HepG2 (cell line): ENCODE results near the gene NRN1. TPM values are rescaled to one million over a fixed set of nuclear protein-coding genes. Genes with fewer than 3 reads are reported as not detected.

Experiments
- ATAC-seq: fragments of 200-7000 bp; cut with Tn5 transposase; 3 replicates; pipeline ENCODE4 v1.9.1; 2020; ENCODE audit warnings: mild to moderate bottlenecking, moderate library complexity
- BruUV-seq: library from RNA; stranded (reverse); fragments of 400-500 nt; replicated peaks from 2 replicates; lab custom pipeline; 2021; lab: Mats Ljungman, UMichigan
- CTCF ChIA-PET: fragments of 300-600 bp; formaldehyde crosslinking; extraction: SDS; loops from one replicate; lab custom pipeline; 2021; ENCODE audit warnings: low total read pairs, inconsistent platforms, low intra/inter-chr PET ratio; lab: Yijun Ruan, JAX
- POLR2A ChIA-PET: fragments of 350-600 bp; sonication (Branson Sonifier 250); formaldehyde crosslinking; loops from one replicate; lab custom pipeline; 2020; ENCODE audit warnings: antibody characterized with exemption, inconsistent platforms; lab: Yijun Ruan, JAX
- DNase-seq: peaks from one replicate; pipeline ENCODE4 v3.0.0-alpha.2; 2015; ENCODE audit warnings: low spot score
- FAIRE-seq: peaks from 3 replicates; lab custom pipeline; 2011; peaks lifted over from hg19 to GRCh38; lab: Jason Lieb, UNC
- H2AFZ ChIP-seq: one replicate; pipeline ENCODE4 v1.6.1; 2011; ENCODE audit warnings: low read length, inconsistent platforms
- H3K27ac ChIP-seq: fragments of 300-600 bp; 3 replicates; pipeline ENCODE4 v1.8.0; 2011; ENCODE audit warnings: mixed run types, mild to moderate bottlenecking, mixed read lengths, low read length, inconsistent platforms; ENCODE audit not compliant: insufficient read depth; ENCODE audit errors: extremely low read length
- H3K27me3 ChIP-seq, 2 experiments: fragments of 200-600 bp in 1 of 2; 2 replicates in 1 of 2; 3 replicates in 1 of 2; pipeline versions ENCODE4 v1.6.0 to v1.8.0; 2011; ENCODE audit warnings: low read length in 2 of 2, mild to moderate bottlenecking in 2 of 2, moderate library complexity in 2 of 2, inconsistent platforms in 1 of 2; ENCODE audit not compliant: insufficient read depth in 2 of 2, control insufficient read depth in 1 of 2
- H3K36me3 ChIP-seq, 2 experiments: fragments of 200-600 bp in 1 of 2; replicated peaks in 1 of 2; 2 replicates in 1 of 2; 3 replicates in 1 of 2; pipeline versions ENCODE4 v1.5.1 to v1.8.0; 2011; ENCODE audit warnings: low read length in 2 of 2, inconsistent platforms in 1 of 2; ENCODE audit not compliant: insufficient read depth in 2 of 2, control insufficient read depth in 1 of 2
- H3K4me1 ChIP-seq: 2 replicates; pipeline ENCODE4 v1.5.1; 2012; ENCODE audit warnings: low read length, inconsistent platforms; ENCODE audit not compliant: insufficient read depth
- H3K4me2 ChIP-seq: 2 replicates; pipeline ENCODE4 v1.6.0; 2011; ENCODE audit warnings: low read depth, low read length, inconsistent platforms
- H3K4me3 ChIP-seq, 3 experiments: fragments of 200-600 bp in 1 of 3; sonication (generic), shearing (Covaris generic) in 1 of 3; replicated peaks in 1 of 3; 2 replicates each; pipeline ENCODE4 v1.5.1; 2011 to 2016; ENCODE audit warnings: low read length in 3 of 3, inconsistent platforms in 2 of 3, low read depth in 2 of 3, mild to moderate bottlenecking in 2 of 3, control low read depth in 1 of 3, mixed read lengths in 1 of 3; ENCODE audit not compliant: insufficient read depth in 1 of 3
- H3K79me2 ChIP-seq: one replicate; pipeline ENCODE4 v1.6.1; 2011; ENCODE audit warnings: low read length, inconsistent platforms; ENCODE audit not compliant: insufficient read depth
- H3K9ac ChIP-seq: 2 replicates; pipeline ENCODE4 v1.6.0; 2011; ENCODE audit warnings: mild to moderate bottlenecking, low read depth, low read length, inconsistent platforms; ENCODE audit not compliant: insufficient read depth
- H3K9me3 ChIP-seq: 2 replicates; pipeline ENCODE4 v1.5.1; 2012; ENCODE audit warnings: mild to moderate bottlenecking, low read length
- H4K20me1 ChIP-seq: 2 replicates; pipeline ENCODE4 v1.6.0; 2011; ENCODE audit warnings: inconsistent platforms, mild to moderate bottlenecking, low read length, moderate library complexity; ENCODE audit not compliant: insufficient read depth
- CBX5 ChIP-seq: sonication (generic); formaldehyde crosslinking; IDR thresholded peaks from 2 replicates; pipeline ENCODE4 v1.4.0; 2020; ENCODE audit warnings: missing genetic modification reagents, borderline replicate concordance
- DPF2 ChIP-seq: sonication (generic); formaldehyde crosslinking; IDR thresholded peaks from 2 replicates; pipeline ENCODE4 v1.4.0; 2020; ENCODE audit warnings: mild to moderate bottlenecking, low read depth, missing genetic modification reagents, borderline replicate concordance
- FOXA3 ChIP-seq: IDR thresholded peaks from 2 replicates; pipeline ENCODE4 v1.6.1; 2016; ENCODE audit warnings: missing genetic modification reagents, missing compliant biosample characterization
- ZNF17 ChIP-seq: sonication (generic); formaldehyde crosslinking; IDR thresholded peaks from 2 replicates; pipeline ENCODE4 v1.5.0; 2020; ENCODE audit warnings: mild to moderate bottlenecking, missing genetic modification reagents
- WGBS: methylation state at CpG from one replicate; pipeline ENCODE4 v1.1.6; 2017; ENCODE audit warnings: low lambda C conversion rate; 5-methylcytosine and 5-hydroxymethylcytosine counted together
- in situ Hi-C: cut with HindIII; loops from 2 replicates; pipeline ENCODE4 v1.10.0; 2017; ENCODE audit warnings: low pct_unique_long_range_greater_than_20kb; ENCODE audit not compliant: extremely low pct_ligation_motif_present
- intact Hi-C: fragments of 100-400 bp; cut with micrococcal nuclease; formaldehyde crosslinking; loops from one replicate; pipeline ENCODE4 v1.10.0; 2022; ENCODE audit not compliant: unreplicated experiment
- polyA plus RNA-seq, 8 experiments: library from polyadenylated mRNA; depleted of rRNA in 3 of 8; stranded (reverse) in 7 of 8; unstranded in 1 of 8; fragments of >200 nt; fragmentation: Illumina TruSeq in 4 of 8; extraction: Trizol in 4 of 8; gene quantifications; 2 replicates each; pipeline versions ENCODE4 v1.2.1 to v1.2.3, GENCODE V29; 2011 to 2016; ENCODE audit warnings: low read depth in 4 of 8, missing spikeins in 1 of 8, mixed read lengths in 1 of 8; ENCODE audit not compliant: insufficient read depth in 1 of 8
- total RNA-seq, 5 experiments: library from RNA; depleted of rRNA; stranded (reverse); fragments of >200 nt; fragmentation: Illumina TruSeq; extraction: Trizol; gene quantifications; 2 replicates each; pipeline ENCODE4 v1.2.3, GENCODE V29; 2016; ENCODE audit warnings: low read depth in 1 of 5
- TF ChIP-seq, protein P1 (sequence below): sonication (generic); formaldehyde crosslinking; IDR thresholded peaks from 2 replicates; pipeline ENCODE4 v1.4.0; 2020; ENCODE audit warnings: missing genetic modification reagents
- TF ChIP-seq, protein P2 (sequence below): sonication (generic); formaldehyde crosslinking; IDR thresholded peaks from 2 replicates; pipeline ENCODE4 v1.4.0; 2020; ENCODE audit warnings: missing genetic modification reagents, borderline replicate concordance

Gene NRN1
- total and polyA plus RNA-seq, 2 of the 13 experiments (the other 11 are each of a cell fraction or from before 2014, with no cell fraction given), result 0.11 TPM; not detected in 1

DNA sequence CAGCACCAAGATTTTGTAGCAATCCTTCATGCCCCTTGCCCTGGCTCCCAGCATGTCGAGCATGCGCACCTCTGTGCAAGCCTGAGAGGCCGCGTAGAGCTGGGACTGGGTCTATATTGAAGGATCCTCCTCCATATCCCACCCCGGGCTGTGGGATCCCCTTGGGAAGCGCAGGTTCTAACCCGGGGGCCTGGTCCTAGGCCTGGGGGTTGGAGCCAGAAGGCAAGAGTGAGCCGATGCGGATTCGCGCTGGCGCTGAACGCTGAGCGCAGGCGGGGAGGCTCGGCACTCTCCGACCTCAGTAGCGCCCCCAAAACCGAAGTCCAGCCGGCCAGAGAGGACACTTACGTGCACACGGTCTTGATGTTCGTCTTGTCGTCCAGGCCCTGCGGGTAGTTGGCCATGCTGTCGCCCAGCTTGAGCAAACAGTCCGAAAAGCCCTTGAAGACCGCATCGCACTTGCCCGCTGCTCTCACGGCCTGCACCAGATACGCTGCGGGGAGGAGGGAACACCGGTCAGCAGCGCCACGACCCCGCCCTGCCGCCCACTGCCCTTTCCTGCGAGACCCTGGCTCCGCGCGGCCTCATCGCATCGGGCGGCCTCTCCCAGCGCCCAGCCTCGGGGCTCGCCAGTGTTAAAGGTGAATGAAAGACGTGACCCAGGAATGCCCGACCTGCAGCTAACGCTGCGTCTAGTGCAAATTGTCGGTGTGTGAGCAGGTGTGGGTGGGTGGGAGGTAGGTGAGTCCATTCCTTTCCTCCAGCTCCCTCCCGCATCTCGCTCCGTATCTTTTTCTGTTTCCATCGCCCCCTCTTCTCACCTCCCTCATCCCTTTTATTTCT lies 4.5 kb downstream of the NRN1 start:
- H3K27me3 ChIP-seq, result peaks cover 15 to 93% of the 10 kb centered on the region in 2 experiments
- TF ChIP-seq, protein P1, sequence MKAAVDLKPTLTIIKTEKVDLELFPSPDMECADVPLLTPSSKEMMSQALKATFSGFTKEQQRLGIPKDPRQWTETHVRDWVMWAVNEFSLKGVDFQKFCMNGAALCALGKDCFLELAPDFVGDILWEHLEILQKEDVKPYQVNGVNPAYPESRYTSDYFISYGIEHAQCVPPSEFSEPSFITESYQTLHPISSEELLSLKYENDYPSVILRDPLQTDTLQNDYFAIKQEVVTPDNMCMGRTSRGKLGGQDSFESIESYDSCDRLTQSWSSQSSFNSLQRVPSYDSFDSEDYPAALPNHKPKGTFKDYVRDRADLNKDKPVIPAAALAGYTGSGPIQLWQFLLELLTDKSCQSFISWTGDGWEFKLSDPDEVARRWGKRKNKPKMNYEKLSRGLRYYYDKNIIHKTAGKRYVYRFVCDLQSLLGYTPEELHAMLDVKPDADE, result no peak
- TF ChIP-seq CBX5 (CRISPR knock-in tag) (no peak), FOXA3 (CRISPR knock-in tag) (no peak), DPF2 (CRISPR knock-in tag) (no peak), ZNF17 (CRISPR knock-in tag) (no peak)
- TF ChIP-seq, protein P2, sequence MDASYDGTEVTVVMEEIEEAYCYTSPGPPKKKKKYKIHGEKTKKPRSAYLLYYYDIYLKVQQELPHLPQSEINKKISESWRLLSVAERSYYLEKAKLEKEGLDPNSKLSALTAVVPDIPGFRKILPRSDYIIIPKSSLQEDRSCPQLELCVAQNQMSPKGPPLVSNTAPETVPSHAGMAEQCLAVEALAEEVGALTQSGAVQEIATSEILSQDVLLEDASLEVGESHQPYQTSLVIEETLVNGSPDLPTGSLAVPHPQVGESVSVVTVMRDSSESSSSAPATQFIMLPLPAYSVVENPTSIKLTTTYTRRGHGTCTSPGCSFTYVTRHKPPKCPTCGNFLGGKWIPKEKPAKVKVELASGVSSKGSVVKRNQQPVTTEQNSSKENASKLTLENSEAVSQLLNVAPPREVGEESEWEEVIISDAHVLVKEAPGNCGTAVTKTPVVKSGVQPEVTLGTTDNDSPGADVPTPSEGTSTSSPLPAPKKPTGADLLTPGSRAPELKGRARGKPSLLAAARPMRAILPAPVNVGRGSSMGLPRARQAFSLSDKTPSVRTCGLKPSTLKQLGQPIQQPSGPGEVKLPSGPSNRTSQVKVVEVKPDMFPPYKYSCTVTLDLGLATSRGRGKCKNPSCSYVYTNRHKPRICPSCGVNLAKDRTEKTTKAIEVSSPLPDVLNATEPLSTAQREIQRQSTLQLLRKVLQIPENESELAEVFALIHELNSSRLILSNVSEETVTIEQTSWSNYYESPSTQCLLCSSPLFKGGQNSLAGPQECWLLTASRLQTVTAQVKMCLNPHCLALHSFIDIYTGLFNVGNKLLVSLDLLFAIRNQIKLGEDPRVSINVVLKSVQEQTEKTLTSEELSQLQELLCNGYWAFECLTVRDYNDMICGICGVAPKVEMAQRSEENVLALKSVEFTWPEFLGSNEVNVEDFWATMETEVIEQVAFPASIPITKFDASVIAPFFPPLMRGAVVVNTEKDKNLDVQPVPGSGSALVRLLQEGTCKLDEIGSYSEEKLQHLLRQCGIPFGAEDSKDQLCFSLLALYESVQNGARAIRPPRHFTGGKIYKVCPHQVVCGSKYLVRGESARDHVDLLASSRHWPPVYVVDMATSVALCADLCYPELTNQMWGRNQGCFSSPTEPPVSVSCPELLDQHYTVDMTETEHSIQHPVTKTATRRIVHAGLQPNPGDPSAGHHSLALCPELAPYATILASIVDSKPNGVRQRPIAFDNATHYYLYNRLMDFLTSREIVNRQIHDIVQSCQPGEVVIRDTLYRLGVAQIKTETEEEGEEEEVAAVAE, result no peak
- CTCF ChIA-PET, result no interaction called here
- H2AFZ ChIP-seq, result no peak overlapping the region
- ATAC-seq (no peak), FAIRE-seq (no peak), DNase-seq (no peak)
- no peak overlapping the region for H3K4me2 ChIP-seq
- in situ Hi-C loops (no loop called here), intact Hi-C loops (no loop called here)
- H3K4me3 ChIP-seq, result no peak overlapping the region
- no peak overlapping the region for H3K9ac ChIP-seq
- no peaks in the 10 kb centered on the region for H3K79me2 ChIP-seq
- H4K20me1 ChIP-seq, result no peaks in the 10 kb centered on the region
- H3K9me3 ChIP-seq, result no peaks in the 10 kb centered on the region
- peaks cover 10% of the 10 kb centered on the region for H3K4me1 ChIP-seq
- BruUV-seq, result no TSS peak
- H3K27ac ChIP-seq, result no peak overlapping the region
- POLR2A ChIA-PET, result no interaction called here
- no peaks in the 10 kb centered on the region for H3K36me3 ChIP-seq
- WGBS, result 72% methylated on average over 25 of the region's 57 CpGs
